ENCODE data around the gene IDH3B.

The IDH3B gene

DNA sequence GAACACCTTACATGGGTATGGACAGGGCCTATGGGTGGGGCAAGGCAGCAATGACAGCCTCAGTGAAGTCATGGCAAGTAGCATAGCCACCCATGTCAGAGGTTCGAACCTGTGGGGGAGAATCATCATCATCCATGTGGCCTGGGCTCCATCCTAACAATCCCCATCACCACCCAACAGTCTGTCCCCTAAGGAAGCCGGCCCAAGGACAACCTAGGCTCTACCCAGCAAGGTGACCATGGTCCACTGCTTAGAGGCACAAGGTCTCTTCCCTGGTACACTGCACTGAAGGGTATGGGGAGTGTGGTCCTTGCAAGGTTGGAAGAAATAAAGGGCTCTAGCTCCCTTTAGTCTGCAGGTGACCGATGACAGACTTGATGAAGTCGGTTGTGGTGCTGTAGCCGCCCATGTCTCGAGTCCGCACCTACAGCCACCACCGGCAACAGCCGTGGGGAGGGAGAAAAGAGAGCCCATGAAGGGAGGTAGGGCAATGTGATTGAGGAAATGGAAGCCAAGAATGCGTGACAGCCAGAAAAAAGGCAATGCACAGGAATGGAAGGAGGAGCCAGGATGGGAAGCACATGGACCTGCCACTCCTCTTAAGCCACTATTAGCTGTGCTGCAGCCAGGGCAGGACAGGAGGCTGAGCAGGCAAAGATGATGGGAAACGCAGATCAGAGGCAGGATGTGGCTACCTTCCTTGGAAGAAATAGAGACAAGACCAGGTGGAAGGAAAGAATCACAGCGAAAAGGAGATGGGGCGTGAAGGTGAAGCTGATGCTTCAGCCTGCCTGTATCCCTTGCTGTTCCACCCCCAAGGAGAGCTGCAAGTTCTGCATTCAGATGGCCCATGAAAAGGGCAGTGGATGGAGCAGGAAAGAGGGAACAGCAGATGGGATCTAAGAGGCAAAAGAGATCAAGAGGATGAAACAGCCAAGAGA, 5.3 kb downstream of the IDH3B start:
- DNase-seq (ENCODE audit: extremely low spot score, insufficient read length, low read depth), result no peak
- FAIRE-seq, result no peak

DNA sequence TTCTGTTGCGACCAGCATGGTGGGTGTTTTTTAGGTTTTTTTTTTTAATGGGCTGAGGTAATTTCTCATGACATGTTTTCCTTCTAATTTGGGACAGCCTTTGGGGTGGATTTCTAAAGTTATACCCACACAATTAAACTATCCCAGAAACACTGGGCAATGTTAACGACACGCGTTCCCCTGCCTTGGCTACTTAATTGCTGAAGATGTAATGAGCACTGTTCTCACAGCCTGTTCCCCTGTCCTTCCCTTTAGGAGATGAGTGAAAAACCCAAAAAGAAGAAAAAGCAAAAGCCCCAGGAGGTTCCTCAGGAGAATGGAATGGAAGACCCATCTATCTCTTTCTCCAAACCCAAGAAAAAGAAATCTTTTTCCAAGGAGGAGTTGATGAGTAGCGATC, 6.3 kb downstream of the IDH3B start:
- no peak for FAIRE-seq
- no peak for DNase-seq (ENCODE audit: extremely low spot score, insufficient read length, low read depth)

DNA sequence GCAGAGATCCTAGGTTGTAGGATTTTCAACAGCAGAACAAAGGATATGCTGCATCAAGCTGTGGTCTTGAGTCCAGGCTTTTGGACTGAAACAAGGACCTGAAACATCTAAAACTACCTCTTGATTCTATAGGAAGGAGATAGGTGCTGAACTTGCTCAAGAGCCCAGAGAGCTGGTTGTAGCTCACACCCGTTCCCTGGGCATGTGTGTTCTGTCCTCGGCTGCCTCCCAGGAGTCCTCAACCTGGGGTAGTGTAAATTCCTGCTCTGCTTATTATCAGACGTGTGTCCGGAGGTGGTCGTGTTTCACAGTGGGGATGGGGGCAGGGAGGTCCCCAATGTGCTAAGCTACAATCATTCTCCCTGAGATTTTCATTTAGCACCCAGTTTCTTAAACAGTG, 6.8 kb downstream of the IDH3B start:
- no peak for FAIRE-seq
- no peak for DNase-seq (ENCODE audit: extremely low spot score, insufficient read length, low read depth)

DNA sequence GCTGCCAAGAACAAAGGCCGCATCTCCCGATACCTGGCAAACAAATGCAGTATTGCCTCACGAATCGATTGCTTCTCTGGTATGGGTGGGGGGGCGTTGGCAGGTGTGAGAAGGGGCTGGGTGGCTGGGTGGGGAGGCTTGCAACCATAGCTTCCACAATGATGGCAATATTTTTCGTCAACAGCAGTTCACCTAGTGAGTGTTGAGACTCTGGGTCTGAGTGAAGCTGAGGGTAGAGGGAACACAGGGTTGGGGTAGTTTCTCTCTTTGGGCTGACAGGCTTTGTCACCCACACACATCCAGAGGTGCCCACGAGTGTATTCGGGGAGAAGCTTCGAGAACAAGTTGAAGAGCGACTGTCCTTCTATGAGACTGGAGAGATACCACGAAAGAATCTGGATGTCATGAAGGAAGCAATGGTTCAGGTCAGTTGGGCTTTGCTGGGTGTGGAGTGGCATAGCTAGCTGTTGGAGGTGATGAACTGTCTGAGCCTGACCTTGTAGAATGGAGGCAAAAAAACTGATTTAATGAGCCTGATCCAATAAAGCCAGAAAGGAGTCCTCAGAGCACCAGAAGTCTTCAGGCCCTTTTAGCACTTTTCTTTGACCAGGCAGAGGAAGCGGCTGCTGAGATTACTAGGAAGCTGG, 7.4 kb downstream of the IDH3B start:
- DNase-seq (ENCODE audit: extremely low spot score, insufficient read length, low read depth), result no peak
- FAIRE-seq, result no peak

DNA sequence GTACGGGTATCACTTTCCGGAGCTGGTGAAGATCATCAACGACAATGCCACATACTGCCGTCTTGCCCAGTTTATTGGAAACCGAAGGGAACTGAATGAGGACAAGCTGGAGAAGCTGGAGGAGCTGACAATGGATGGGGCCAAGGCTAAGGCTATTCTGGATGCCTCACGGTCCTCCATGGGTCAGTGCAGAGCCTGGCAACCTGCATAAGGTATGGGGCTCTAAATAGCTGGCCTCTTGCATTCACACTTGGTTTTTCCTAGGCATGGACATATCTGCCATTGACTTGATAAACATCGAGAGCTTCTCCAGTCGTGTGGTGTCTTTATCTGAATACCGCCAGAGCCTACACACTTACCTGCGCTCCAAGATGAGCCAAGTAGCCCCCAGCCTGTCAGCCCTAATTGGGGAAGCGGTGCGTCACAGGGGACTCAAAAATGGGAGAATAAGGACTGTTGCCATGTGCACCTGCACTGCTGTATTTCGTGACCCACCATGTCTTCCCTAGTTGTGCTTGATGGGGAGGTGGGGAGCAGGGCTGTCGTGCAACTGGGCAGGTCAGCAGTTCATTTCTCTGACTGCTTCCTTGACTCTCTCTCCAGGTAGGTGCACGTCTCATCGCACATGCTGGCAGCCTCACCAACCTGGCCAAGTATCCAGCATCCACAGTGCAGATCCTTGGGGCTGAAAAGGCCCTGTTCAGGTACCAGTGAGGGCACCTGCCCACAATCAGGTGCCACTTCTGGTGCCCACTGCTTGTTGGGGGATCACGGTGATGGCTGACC, 8.5 kb downstream of the IDH3B start:
- no peak for FAIRE-seq
- DNase-seq (ENCODE audit: extremely low spot score, insufficient read length, low read depth), result no peak

DNA sequence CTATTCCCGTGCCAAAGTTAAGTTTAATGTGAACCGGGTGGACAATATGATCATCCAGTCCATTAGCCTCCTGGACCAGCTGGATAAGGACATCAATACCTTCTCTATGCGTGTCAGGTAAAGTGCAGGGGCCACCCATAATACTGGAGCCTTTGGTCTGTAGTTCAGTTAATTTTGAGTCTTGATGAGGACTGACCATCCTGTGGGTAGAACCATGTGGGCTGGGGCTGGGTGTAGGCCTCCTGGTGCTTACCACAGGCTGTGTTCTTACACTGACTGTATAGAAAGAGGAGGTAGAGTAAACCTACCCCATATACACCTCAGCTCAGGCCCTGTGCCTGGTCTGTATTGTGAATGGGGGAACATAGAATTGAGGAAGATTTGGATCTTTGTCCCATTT, 9.2 kb downstream of the IDH3B start:
- FAIRE-seq, result no peak

DNA sequence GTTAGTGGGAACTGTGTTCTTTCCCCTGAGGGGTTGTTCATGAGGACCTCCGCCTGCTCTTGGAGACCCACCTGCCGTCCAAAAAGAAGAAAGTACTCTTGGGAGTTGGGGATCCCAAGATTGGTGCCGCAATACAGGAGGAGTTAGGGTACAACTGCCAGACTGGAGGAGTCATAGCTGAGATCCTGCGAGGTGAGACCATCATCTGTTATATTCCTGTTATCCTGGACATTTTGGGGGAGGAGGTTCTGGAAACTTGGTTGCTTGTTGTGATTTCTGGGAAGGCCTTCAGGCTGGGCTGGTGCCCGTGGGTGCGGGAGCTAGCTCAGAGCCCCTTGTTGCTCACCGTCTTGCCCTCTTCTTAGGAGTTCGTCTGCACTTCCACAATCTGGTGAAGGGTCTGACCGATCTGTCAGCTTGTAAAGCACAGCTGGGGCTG, 9.6 kb downstream of the IDH3B start:
- FAIRE-seq (no peak), DNase-seq (ENCODE audit: extremely low spot score, insufficient read length, low read depth) (no peak)

More for the DNA sequence above, 9.2 kb downstream of the IDH3B start:
- no peak for DNase-seq (ENCODE audit: extremely low spot score, insufficient read length, low read depth)

DNA sequence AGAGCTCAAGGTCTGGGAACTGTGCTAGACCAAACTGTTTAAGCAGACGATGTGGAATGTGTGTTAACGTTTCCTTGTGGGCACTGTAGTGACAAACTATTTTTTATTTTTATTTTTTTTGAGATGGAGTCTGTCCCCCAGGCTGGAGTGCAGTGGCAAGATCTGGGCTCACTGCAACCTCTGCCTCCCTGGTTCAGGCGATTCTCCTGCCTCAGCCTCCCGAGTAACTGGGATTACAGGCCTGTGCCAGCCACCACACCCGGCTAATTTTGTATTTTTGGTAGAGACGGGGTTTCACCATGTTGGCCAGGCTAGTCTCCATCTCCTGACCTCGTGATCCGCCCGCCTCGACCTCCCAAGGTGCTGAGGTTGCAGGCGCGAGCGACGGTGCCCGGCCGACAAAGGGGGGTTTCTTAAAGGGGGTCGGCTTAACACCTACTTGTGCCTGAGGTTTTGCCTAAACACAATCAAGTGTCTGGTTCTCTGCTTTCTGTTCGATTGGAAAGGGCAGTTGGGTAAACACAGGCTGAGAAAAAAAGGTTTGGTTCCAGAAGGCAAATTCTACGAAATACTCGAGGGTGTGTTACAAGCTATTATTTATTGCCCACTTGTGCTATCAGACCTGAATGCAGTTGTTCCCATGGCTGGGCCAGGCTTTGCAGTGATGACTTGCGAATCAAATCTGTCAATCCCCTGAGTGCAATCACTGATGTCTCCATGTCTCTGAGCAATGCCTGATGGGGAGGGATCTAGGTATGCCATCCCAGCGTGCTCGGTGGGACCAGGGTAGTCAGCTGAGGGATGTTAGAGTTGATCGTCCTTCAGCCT, 10.2 kb downstream of the IDH3B start:
- no peak for DNase-seq (ENCODE audit: extremely low spot score, insufficient read length, low read depth)
- no peak for FAIRE-seq

DNA sequence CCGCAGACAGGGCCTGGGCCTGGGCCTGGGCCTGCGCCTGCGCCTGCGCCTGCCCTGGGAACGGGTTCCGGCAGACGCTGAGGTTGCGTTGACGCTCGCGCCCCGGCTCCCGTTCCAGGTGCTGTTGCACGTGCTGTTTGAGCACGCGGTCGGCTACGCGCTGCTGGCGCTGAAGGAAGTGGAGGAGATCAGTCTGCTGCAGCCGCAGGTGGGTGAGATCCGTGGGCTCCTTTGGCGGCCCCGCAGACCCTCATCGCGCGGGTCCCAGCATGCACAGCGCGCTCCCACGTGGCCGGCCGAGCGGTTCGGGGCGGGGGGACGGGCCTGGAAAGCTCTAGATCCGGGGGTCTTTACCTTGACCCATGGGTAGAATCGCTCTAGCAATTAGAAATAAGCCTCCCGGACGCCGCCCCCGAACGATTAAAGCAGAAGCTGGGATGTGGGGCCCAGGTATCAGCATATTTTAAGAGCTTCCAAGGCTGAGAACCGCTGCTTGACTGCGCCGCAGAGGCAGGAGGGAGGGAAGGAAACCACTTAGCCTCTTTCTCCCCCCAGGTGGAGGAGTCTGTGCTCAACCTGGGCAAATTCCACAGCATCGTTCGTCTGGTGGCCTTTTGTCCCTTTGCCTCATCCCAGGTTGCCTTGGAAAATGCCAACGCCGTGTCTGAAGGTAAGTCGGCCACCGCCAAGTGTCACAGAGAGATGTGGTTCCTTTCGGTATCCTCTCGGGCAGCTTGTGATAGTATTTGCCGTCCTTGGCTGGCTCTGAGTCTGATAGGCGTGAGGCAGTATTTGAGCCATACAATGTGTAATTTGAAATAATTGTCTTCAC, 11.1 kb downstream of the IDH3B start:
- FAIRE-seq, result peak; percentile 41
- DNase-seq (ENCODE audit: extremely low spot score, insufficient read length, low read depth), result no peak

DNA sequence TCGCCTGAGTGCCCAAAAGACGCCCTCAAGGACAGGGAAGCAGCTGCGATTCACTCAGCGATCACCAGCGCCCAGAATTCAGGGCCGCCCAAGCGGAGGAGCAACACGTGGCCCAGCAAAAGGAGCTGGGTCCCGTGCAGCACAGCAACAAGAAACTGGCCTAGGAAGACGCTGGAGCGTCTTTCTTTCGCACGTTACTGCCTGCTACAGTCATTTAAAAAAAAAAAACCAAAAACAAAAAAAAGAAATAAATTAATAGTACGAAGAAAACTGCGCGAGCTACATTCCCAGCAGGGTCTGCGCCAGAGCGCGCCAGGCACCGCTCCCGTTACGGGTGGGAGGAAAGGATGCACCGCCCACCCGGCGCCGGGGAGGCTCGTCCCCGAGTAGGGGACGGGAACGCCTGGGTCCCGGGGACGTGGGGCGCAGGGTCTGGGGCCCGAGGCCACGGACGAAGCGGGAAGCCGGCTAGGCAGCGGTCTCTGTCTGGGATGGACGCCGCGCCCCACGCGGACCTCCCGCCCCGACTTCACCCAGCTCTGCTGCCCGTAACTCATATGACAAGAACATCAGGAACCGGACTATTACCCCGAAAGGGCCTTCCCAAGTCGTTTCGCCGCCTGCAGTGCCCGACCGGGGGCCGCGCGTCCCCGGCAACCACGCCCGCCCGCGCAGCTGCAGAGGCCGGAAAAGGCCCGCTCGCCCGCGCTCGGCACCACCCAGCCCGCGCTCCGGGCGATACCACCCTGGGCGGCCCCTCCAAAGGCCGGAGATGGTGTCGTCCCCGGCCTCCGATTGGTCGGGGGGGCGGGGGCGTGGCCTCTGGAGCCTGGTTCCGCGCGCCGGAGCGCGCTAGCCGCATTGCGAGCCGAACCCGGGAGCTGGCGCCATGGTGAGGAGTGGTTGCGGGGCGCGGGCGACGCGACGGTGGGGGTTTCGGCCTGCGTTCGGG, 12.0 kb downstream of the IDH3B start, which contains the start of gene NOP56:
Gene NOP56 (plus strand): TSS at position 861 of the 952 bp plus-strand sequence. CDS start 29 bp downstream, at position 890.
- FAIRE-seq, result peak; percentile 92
- peak; percentile 81 for DNase-seq (ENCODE audit: extremely low spot score, insufficient read length, low read depth)

DNA sequence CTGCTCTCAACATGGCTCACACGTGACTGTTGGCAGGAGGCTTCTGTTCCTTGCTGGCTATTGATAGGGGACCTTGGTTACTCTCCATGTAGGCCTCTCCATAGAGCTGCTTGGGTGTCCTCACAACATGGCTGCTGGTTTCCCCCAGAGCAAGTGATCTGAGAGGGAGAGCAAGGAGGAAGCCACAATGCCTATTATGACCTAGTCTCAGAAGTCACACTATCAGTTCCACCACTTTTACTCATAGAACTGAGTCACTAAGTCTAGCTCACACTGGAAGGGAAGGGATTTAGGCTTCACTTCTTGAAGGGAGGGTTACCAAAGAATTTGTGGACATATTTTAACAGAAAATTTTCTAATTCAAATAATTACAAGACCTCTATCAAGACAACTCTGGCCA, 20.3 kb downstream of the IDH3B start:
- DNase-seq (ENCODE audit: extremely low spot score, insufficient read length, low read depth) (no peak), FAIRE-seq (no peak)

DNA sequence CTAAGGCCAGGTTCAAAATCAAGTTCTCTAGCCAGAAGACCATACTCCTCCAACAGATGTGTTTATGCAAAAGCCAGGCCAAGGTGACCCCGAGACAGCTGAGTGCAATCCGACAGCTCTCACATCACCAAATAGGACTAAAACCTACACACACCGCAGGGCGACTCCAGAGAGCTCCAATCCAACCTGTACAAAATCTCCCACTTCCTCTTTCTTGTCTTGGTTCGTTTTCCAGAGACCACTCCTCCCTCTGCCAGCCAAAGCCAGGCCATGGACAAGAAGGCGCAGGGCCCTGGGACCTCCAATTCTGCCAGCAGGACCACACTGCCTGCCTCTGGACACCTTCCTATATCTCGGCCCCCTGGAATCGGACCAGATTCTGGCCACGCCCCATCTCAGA, 23.1 kb downstream of the IDH3B start:
- DNase-seq (ENCODE audit: extremely low spot score, insufficient read length, low read depth), result no peak
- FAIRE-seq, result no peak

DNA sequence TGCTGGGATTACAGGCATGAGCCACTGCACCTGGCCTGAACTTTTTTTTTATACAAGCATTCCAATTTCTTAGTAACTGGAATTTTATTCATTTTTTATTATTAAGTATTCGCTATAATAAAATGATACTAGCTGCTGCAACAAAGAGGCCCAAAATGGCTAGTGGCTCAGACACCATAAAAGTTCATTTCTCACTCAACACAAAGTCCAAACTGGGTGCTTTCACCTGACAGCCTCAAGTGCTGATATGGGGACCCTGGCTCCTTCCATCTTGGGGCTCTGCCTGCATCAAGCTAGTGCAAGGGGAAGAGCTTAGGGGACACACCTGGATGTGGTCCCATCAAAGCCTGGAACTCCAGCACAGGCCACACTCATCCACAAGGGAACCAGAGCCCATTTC, 23.8 kb downstream of the IDH3B start:
- DNase-seq (ENCODE audit: extremely low spot score, insufficient read length, low read depth) (no peak), FAIRE-seq (no peak)

DNA sequence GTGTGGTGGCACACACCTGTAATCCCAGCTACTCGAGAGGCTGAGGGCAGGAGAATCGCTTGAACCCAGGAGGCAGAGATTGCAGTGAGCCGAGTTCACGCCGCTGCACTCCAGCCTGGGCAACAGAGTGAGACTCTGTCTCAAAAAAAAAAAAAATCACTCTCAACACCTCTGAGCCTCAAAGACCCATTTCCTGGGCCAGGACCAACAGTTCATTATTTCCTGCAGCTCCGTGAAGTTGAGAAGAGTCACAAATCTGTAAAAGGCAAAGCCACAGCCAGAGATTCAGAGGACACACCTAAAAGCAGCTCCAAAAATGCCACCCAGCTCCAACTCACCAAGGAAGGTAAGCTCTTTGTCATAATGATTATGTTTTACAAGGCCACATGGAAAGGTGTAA, 26.8 kb downstream of the IDH3B start:
- FAIRE-seq (no peak), DNase-seq (ENCODE audit: extremely low spot score, insufficient read length, low read depth) (no peak)

DNA sequence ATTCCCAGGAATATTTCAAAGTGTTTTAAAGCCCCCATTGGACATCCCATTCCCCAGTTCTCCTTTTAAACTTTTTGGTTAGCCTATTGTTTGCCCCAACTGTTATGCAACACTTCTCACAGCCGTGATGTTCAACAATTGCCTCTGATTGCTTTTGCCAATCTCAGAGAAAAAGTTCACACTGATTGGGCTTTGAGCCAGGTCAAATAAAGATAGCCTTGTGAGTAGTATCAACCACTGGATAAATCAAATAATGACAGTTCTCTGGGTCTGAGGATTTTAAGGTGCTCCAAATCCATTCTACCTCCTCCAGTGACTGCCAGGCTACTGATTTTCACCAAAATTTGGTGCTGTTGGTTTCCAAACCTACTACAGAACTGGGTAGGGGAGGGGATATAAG, 30.6 kb downstream of the IDH3B start:
- FAIRE-seq (no peak), DNase-seq (ENCODE audit: extremely low spot score, insufficient read length, low read depth) (no peak)

DNA sequence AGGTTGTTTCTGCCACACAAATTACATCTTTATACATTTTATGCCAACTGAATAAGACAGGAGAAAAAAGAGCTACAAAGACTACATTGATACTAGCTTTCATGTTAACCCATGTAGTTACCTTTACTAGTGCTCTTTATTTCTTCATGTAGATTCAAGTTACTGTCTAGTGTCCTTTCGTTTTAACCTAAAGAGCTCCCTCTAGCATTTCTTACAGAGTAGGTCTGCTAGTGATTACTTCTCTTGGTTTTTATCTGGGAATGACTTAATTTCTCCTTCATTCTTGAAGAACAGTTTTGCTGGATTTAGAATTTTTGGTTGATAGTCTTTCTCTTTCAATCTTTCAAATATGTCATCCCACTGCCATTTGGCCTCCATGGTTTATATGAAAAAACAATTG, 32.8 kb downstream of the IDH3B start:
- DNase-seq (ENCODE audit: extremely low spot score, insufficient read length, low read depth) (no peak), FAIRE-seq (no peak)

DNA sequence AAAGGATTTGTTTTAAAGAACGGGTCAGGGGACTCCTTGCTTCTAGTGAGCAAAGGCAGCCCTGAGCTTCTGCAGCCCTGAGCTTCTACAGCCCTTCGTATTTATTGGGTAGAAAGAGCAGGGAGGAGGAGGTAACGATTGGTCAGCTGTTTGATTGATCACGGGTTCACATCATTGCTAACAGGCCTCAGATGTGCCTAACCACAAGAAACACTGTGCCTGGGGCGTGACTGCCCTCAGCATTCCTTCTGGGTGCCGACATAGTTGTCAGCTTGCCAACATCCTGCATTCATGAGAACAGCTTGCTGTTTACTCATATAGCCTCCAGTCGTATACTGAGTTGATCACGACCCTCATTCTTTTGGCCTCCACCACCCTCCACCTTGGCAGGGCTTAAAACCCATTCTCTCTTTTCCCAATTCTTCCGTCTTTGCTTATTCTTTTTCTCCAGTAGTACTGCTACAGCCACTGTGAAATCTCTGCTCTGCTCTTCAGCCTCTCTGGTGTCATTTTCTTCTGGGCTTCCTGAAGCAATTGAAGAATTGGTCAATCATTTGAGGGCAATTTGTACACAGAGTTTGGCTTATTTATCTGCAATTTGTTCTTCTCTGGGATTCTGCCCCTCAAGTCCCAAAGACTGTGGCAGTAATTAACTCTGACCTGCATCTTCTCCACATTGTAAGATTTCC, 37.0 kb downstream of the IDH3B start:
- no peak for DNase-seq (ENCODE audit: extremely low spot score, insufficient read length, low read depth)
- no peak for FAIRE-seq

Measured in GM18507 (cell line).